HG03442 (cell line): ENCODE results near the gene USP25.

Experiments used
- ATAC-seq: cut with Tn5 transposase; IDR thresholded peaks from one replicate; pipeline ENCODE4 v1.9.1; 2021; ENCODE audit warnings: mild to moderate bottlenecking, moderate library complexity; ENCODE audit not compliant: unreplicated experiment

The USP25 gene, protein sequence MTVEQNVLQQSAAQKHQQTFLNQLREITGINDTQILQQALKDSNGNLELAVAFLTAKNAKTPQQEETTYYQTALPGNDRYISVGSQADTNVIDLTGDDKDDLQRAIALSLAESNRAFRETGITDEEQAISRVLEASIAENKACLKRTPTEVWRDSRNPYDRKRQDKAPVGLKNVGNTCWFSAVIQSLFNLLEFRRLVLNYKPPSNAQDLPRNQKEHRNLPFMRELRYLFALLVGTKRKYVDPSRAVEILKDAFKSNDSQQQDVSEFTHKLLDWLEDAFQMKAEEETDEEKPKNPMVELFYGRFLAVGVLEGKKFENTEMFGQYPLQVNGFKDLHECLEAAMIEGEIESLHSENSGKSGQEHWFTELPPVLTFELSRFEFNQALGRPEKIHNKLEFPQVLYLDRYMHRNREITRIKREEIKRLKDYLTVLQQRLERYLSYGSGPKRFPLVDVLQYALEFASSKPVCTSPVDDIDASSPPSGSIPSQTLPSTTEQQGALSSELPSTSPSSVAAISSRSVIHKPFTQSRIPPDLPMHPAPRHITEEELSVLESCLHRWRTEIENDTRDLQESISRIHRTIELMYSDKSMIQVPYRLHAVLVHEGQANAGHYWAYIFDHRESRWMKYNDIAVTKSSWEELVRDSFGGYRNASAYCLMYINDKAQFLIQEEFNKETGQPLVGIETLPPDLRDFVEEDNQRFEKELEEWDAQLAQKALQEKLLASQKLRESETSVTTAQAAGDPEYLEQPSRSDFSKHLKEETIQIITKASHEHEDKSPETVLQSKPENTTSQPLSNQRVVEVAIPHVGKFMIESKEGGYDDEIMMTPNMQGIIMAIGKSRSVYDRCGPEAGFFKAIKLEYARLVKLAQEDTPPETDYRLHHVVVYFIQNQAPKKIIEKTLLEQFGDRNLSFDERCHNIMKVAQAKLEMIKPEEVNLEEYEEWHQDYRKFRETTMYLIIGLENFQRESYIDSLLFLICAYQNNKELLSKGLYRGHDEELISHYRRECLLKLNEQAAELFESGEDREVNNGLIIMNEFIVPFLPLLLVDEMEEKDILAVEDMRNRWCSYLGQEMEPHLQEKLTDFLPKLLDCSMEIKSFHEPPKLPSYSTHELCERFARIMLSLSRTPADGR

DNA sequence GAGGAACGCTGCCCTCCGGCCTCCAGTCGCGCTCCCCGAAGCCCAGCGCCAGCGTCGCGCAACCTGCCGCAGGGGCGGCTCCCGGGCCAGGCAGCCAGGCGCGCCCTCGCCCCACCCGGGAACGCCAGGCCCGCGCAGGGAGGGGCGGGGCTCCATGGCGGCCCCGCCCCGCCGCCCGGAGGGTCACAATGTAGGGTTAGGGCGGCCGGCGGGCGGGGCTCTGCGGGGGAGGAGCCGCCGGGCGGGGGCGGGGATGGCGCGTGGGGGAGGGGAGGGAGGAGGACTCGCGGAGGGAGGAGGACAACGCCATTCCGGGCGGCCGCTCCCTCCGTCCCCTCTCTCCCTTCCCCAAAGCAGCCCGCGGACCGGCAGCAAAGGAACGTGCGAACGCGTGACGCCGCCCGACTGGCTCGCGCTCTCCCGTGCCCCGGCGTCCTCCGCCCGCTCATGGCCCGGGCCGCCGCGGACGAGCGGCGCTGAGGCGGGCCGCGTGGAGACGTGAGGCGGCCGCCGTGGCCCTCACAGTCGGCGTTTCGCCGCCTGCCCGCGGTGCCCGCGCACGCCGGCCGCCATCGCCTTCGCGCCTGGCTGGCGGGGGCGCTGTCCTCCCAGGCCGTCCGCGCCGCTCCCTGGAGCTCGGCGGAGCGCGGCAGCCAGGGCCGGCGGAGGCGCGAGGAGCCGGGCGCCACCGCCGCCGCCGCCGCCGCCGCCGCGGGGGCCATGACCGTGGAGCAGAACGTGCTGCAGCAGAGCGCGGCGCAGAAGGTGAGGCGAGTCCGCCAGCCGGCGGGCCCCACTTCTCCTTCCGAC is at the start of gene USP25:
TSS of gene USP25 (plus strand) at position 309 of the 810 bp plus-strand sequence. CDS start at position 721, 412 bp downstream.
- peak; percentile 76 for ATAC-seq

DNA sequence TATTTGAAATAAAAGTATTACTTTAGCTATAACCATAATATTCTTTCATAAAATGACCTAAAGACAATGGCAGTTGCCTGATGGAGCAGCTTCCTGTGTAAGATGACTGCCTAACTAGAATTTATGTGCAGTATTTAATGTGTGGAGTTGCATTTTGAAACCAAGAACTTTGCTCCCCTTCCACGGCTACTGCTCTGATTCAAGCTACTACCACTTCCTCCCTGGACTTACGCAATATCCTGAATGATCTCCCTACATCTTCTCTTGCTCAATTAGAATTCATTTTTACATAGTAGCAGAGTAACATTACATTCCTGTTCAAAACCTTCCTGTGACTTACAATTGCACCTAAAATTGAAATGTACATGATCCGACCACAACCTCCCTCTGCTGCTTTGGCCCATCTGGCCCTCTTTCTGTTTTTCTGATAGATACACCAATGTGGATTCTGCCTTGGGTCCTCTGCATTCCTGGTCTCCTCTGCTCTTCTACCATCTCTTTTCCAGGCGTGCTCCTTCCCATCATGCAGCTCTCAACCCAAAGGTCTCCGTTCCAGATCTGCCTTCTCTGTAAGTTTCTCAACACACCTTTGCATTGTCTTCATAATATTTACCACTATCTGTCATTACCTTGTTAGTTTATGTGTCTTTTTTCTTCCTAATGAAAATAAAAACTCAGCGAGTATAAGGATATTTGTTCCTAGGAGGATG is 47.4 kb upstream of the USP25 start:
- no peak for ATAC-seq

DNA sequence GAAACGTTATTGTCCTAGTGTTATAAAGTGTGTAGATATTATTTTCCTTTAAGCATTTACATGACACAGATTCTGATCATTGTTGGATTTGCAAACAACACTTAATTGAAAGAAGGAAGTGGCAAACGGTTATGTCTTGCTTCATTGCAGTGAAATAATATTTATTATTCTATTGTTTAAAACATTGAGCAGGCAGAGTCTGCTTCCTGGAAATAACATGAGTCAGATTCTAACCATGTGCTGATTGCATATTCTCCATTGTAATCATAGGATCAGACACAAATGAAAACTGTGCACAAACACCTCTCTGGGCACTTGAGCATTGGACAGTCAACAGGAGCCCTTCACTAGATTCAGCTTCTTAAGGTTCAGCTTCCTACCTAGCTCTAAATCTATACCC is 46.8 kb upstream of the USP25 start:
- no peak for ATAC-seq

DNA sequence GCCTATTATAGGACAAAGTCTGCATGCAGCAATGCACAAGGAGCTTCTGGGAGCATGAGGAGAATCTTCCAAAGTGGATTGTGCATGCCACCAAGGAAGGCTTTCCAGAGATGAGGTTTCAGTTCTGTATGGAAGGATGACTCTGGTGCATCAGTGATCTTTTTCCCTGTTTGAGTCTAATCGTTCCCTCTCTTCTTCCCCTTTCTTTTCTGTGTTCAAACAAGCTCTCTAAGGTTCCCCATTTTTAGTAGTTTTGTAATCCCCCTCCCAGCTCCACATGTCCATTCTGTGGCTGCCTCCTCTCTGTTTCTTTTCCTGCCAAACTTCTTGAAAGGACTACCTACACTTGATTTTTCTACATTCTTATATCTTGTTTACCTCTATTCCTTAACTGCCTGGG is 43.3 kb upstream of the USP25 start:
- ATAC-seq: no peak

DNA sequence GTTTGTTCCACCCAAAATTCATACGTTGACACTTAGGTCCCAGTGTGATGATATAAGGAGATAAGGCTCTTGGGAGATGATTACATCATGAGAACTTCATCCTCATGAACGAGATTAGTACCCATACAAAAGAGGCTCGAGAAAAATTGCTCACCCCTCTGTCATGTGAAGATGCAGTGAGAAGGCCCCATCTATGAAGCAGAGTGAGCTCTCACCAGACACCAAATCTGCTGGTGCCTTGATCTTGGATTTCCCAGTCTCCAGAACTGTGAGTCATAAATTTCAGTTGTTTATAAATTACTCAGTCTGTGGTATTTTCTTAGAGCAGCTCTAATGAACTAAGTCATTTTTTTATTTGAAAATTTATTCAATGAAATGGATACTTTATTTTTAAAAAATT is 42.6 kb upstream of the USP25 start:
- ATAC-seq: no peak

DNA sequence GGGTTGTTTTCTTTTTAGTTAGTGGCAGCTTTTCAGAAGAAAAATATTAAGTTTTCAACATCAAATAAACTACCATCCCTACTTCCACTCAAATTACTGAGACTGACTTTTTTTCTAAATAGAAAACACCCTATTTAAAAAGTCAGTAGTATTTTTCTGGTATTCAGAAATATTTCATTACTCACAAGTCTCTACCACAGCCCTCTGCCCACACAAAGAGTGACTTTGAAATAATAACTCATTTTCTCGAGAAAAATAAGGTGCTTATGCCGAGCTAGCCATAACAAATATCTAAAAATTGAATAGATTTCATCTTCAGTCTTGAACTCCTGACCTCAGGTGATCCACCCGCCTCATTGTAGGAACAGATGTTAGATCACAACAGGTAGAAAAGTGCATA is 41.8 kb upstream of the USP25 start:
- ATAC-seq: no peak

DNA sequence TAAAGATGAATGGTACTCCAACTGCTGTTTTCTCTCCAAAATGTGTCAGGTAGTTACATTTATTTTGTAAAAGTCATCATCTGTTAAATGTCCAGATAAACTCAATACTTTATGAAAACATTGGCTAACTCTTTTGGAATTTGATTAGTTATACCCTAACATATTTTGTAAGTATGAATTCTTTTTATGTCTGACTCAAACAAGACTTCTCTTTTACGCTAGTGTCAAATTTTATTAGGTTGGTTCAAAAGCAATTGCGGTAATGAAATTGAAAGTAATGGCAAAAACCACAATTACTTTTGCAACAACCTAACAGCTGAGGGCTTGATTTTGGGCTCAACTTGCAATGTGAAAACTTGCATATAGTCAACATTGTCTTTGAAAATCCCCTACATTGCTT is 41.0 kb upstream of the USP25 start:
- no peak for ATAC-seq

DNA sequence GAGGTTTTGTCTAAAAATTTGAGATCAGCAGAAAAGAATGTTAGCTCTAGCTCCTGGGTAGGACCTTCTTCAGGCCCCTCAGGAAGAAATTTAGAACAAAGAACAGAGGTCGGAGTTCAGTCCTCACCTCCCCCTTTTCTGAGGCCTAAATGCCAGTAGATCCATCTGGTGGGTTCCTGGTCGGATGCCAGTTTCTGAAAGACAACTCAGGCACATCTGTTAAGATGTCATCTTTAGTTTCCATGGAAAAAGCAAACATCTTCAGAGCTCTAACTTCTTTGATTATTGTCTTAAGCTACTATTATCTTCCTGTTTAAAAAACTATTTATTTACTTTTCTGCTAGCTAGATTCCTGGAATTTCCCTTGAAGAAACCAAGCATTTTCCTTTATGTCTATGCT is 37.1 kb upstream of the USP25 start:
- ATAC-seq: no peak

DNA sequence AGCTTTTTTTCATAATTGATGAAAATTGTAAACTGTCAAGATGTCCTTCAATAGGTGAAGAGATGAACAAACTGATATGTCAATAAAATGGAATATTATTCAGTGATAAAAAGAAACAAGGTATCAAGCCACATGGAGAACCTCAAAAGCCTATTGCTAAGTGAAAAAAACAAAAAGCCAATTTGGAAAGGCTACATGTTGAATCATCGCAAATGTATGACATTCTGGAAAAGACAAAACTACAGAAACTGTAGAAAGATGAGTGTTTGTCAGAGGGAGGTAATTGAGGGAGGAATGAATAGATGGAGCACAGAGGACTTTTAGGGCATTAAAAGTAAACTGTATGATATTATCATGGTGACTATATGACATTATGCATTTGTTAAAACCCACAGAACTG is 34.5 kb upstream of the USP25 start:
- ATAC-seq: no peak

DNA sequence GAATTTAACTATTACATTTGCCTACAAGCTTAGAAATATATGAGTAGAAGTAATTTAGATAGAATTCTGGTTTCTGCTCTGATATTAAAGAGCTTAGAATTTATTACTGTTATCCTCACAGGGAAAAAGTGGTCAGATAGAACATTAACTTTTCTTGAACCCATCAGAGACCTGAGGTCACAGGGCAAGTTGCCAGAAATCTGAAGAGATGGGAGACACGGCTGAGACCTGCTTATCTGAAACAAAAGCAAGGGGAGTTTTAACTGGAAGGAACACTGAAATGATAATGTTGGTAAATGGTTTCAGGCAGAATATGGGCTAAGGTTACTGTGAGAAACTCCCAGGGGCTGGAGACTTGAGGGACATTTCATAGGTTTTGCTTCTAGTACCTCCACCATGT is 28.0 kb upstream of the USP25 start:
- no peak for ATAC-seq

DNA sequence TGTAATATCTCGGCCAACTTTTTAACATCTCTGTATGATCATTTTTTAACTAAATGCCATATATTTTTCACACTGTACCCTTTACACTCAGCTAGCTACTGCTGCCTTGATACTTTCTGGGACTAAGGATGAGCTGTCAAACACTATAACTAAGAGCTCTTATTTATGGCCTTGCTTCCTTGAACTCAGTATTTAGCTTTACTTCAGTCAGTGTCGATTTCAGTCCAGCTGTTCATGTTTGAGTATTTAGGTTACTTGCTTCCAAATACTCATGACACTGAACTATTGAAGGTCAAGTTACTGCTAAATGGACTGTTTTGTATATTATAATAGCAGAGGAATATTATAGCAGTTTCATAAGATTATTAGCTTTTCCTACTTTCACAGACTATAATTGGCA is 25.9 kb upstream of the USP25 start:
- ATAC-seq: no peak

DNA sequence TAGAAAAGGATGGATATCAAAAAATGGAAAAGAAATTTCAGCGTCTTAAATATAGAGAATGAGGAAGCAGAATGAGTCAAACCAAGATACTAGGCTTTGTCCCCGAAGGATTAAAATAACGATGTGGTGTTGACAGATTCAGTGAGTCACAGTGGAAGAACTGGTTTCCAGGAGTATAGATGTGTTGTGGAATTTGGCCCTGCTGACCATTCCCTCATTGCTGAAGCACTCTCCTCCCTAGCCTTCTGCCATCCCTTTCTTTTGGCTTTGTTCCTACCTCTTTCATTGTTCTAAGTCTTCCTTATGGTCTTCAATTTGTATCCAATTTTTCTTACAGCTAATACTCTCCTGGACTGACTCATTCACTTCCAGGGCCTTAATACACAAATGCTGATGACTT is 23.1 kb upstream of the USP25 start:
- no peak for ATAC-seq

DNA sequence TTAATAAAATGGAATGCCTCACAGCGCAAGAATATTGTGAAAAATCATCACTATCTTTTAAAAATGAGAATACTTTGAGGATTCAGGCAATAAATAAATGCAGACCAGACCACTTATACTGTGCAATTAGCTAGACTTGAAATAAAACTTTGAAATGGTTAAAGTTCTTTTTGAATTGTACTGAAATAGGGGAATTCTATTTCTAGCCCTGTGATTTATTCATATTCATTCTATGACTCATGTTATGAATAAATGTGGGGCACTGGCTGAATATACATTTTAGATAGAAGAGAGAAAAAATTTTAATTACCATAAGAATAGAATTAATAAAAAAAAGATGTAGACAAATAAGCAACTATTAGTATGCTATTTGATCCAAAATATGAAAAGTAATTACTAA is 16.4 kb upstream of the USP25 start:
- no peak for ATAC-seq

DNA sequence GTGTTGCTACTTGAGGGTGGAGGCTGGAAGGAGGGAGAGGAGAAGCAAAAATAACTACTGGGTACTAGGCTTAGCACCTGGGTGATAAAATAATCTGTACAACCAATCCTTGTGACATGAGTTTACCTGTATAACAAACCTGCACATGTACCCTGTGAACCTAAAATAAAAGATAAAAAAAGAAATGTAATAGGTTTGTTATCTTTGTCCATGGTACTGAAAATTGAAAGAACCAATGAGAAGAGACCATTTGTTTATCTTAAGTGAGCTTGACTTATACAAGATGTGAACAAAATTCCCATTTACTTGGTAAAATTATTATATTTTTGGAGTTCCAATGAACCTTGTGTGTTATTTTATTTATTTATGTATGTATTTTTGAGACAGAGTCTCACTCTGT is 11.1 kb upstream of the USP25 start:
- ATAC-seq: no peak

DNA sequence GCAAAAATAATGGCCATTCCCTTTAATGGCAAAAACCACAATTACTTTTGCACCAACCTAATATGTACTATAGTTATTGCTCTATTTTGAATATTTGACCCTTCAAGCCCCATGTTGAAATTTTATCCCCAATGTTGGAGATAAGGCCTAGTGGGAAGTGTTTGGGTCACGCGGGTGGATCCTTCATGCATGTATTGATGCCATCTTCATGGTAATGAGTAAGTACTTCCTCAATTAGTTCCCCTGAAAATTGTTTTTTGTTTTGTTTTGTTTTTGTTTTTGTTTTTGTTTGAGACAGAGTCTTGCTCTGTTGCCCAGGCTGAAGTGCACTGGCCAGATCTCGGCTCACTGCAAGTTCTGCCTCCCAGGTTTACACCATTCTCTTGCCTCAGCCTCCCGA is 9.8 kb upstream of the USP25 start:
- no peak for ATAC-seq

DNA sequence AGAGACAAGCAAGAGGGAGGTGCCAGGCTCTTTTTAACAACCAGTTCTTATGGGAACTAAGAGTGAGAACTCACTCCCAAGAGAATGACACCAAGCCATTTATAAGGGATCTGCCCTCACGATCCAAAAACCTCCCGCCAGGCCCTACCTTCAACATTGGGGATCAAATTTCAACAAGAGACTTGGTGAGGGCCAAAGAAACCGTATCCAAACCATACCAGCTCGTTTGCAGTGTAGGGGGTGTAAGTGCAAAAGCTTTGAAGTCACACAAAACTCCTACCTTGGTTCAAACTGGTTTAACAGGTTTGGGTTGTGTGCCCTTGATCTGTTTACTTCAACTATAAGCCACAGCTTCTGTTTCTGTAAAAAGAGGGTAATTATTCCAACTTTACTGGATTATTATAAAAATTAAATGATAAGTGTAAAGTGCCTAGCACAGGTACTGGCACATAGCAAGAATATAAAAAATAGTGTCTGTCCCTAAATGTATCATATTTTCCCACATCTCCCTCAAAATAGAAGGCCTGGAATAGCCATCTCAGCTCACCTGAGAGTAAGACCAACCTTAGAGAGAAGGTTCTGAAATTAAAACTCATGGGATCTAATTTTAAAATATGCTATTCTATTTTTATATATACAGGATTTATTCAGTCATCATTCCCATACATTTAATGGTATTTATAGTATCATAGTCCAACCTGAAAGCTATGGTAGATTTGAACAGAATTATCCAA is 7.0 kb upstream of the USP25 start:
- no peak for ATAC-seq

DNA sequence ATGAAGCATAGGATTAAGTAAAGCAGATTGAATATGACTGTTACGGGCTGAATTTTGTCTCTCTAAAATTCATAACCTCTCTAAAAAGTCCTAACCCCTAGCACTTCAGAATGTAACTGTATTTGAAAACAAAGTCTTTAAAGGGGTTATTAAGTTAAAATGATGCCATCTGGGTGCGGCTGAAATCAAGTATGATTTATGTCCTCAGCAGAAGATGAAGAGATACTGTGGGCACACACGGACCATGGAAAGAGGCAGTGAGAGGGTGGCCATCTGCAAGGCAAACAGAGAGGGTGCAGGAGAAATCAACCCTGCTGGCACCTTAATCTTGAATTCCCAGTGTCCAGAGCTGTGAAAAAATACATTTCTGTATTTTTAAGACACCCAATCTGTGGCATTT is 3.8 kb upstream of the USP25 start:
- ATAC-seq: no peak

DNA sequence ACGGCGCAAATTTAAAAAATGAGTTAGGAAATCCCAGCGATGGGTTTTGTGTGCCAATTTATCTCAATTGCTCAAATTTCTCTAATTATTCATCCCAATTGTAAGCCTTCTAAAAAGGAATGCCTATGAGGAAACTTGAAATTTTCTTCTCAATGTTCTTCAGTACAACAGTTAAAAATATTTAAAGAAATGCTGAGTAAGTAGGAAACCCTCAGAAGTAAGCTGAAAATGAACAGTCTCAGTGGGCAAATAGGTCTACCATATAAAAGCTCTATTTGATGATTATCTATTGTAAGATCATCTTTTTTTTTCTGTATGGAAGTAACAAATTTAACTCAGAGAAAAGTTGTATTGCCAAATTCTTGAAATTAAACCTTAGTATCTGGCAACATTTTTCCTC is 1.7 kb upstream of the USP25 start:
- ATAC-seq: no peak

DNA sequence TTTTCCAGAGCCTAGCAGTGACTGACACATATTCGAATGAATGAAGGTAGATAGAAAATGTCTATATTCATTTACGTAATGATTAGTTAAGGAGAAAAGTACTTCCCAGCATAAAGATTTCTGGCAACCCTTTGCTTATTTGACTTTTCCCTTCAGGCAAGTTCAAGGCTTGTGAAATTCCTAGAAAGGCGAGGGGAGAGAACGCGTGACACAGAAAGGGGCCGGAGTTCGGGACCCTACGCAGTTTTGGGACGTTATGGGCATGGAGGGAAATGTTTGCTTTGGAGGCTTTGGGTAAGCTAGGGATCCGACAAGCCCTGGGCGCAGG is 472 bp upstream of the USP25 start:
- ATAC-seq: no peak
